Choroid plexus epithelial cell (primary cell): Measurements from ENCODE around the gene OR51F2.
"Not testable (repeated sequence)": the region's sequence is repeated elsewhere in the genome, so short reads cannot be mapped to it uniquely, and the experiment has no call there.

Experiments used
- DNase-seq: peaks from one replicate; pipeline ENCODE4 v3.0.0-alpha.2; 2010; ENCODE audit warnings: low read depth
- H3K4me3 ChIP-seq: 2 replicates; pipeline ENCODE4 v1.5.1; 2011; ENCODE audit warnings: low read depth, mild to moderate bottlenecking, control low read depth, low read length, moderate library complexity
- CTCF ChIP-seq: conservative IDR thresholded peaks from 2 replicates; pipeline ENCODE4 v1.5.1; 2011; ENCODE audit warnings: low read depth, mild to moderate bottlenecking, control low read depth, inconsistent platforms, low read length, moderate library complexity

OR51F2 gene

DNA sequence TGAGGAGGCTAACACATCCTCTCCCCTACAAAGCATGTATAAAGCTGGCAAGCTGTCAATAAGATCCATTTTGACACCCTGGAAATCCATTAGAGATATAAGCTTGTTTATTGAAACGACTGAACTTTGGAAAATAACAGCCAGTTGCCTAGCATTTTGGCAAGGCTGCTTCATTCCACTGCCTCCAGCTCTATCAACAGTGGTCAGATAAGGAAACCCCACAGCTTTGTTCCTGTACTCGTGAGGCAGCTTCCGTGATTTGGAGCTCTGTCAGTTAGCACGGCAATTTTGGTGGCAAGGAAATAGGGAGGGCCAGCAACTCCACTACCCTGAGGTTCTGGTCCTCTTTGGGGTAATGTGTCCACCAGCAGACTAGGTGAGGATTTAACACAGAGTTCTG lies 29.9 kb downstream of the OR51F2 start:
- peak; percentile 74 for DNase-seq
- no peak for TF ChIP-seq CTCF

DNA sequence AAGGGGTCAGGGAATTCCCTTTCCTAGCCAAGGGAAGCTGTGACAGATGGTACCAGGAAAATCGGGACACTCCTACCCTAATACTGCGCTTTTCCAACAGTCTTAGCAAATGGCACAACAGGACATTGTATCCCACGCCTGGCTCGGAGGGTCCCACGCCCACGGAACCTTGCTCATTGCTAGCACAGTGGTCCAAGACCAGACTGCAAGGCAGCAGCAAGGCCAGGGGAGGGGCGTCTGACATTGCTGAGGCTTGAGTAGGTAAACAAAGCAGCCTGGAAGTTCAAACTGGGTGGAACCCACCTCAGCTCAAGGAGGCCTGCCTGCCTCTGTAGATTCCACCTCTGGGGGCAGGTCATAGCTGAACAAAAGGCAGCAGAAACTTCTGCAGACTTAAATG lies 33.2 kb downstream of the OR51F2 start:
- DNase-seq = not testable (repeated sequence)

More for the DNA sequence above, 29.9 kb downstream of the OR51F2 start:
- no peak overlapping the region for H3K4me3 ChIP-seq

DNA sequence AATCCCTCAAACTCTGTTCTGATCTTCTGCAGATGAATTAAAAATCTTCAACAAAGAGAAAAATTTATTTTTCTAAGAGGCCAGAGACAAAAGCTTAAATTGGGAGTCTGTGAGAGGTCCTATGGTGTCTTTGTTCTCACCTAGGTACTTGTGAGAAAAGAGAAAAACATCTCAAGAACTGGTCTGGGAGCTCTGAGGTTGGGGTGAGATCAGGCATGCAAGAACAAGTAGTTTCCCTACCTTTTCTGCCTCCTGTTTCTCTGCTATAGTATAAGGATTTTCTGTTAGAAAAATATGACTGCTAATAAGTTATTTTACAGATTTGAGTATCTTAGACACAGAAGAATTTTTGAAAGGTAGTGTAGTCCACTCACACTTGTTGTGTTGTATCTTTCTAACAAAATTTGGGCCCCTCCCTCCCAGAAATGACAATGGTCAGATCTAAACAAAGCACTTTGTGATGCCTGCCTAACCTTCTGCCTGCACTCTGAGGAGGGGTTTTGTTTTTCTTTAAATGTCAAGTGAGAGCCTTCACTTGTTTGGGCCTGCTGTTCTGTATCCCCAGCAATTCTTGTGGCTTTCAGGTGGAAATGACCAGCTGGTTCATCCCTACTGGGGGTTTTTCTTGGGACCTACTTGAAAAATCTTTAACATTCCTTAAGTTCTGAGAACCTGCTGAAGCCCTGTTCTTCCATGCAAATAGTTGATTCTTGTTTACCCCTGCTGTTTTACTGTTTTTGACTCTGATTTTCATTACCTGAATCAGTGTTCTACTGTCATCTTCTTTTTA lies 41.5 kb downstream of the OR51F2 start:
- DNase-seq = no peak
- no peak overlapping the region for H3K4me3 ChIP-seq
- TF ChIP-seq CTCF = no peak

More for the DNA sequence above, 33.2 kb downstream of the OR51F2 start:
- not testable (repeated sequence) for H3K4me3 ChIP-seq

GRCh38 chr11:4863876-4864275 lies 42.8 kb downstream of the OR51F2 start:
- TF ChIP-seq CTCF = no peak
- no peak overlapping the region for H3K4me3 ChIP-seq
- no peak for DNase-seq

DNA sequence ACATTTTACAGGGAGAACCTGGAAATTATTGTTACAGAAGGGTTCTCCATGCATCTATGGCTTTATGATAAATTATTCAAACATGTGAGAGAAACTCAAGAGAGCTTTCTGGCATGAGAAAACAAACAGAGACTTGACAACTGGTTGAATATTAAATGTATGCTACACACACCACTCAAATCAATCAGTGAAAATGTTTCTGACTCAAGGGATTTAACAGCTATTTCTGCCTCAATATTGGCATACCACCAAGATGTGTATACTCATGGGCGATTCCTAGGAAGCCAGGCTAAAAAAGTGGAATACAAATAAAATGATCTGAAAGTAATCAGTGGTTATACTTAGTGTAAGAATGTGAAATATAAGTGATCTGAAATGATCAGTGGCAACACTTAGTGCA lies 44.7 kb downstream of the OR51F2 start:
- H3K4me3 ChIP-seq = no peak overlapping the region
- no peak for TF ChIP-seq CTCF
- no peak for DNase-seq
